H1 (cell line): ENCODE data around the gene DNAJC5G. TPM values are rescaled to one million over a fixed set of nuclear protein-coding genes. Genes with fewer than 3 reads are reported as not detected.

ENCODE experiments used
- CTCF ChIA-PET: fragments of 300-600 bp; sonication (Branson Sonifier 250); formaldehyde crosslinking; loops from one replicate; lab custom pipeline; 2021; ENCODE audit not compliant: partially characterized antibody; lab: Charles Lee
- POLR2A ChIA-PET: fragments of 300-600 bp; sonication (Branson Sonifier 250); formaldehyde crosslinking; loops from one replicate; lab custom pipeline; 2021; ENCODE audit warnings: inconsistent platforms; ENCODE audit not compliant: partially characterized antibody; lab: Charles Lee
- DNase-seq, 2 experiments: peaks; one replicate each; pipeline versions ENCODE4 v3.0.0 to v3.0.0-alpha.2; 2010 to 2022; ENCODE audit warnings: low spot score in 2 of 2, low read depth in 1 of 2, mixed read lengths in 1 of 2
- FAIRE-seq: peaks from 2 replicates; lab custom pipeline; 2011; peaks lifted over from hg19 to GRCh38; lab: Jason Lieb, UNC
- H2AFZ ChIP-seq: 2 replicates; pipeline ENCODE4 v1.8.1; 2012; ENCODE audit warnings: low read length, inconsistent platforms
- H2AK5ac ChIP-seq: 2 replicates; pipeline ENCODE4 v1.6.1; 2013; ENCODE audit warnings: low read depth, low read length
- H2BK120ac ChIP-seq: replicated peaks from 2 replicates; pipeline ENCODE3; 2013; ENCODE audit warnings: low read depth, low read length, inconsistent platforms
- H2BK12ac ChIP-seq: 2 replicates; pipeline ENCODE4 v1.6.1; 2013; ENCODE audit warnings: low read depth, low read length
- H2BK15ac ChIP-seq: 2 replicates; pipeline ENCODE4 v1.6.1; 2013; ENCODE audit warnings: low read length
- H2BK20ac ChIP-seq: 2 replicates; pipeline ENCODE4 v1.6.1; 2013; ENCODE audit warnings: low read length
- H2BK5ac ChIP-seq: 2 replicates; pipeline ENCODE4 v1.6.1; 2013; ENCODE audit warnings: low read depth, low read length
- H3K14ac ChIP-seq: 2 replicates; pipeline ENCODE4 v1.6.1; 2013; ENCODE audit warnings: inconsistent platforms; ENCODE audit not compliant: insufficient read length
- H3K18ac ChIP-seq: 2 replicates; pipeline ENCODE4 v1.6.1; 2013; ENCODE audit warnings: low read length; ENCODE audit errors: extremely low read depth
- H3K23ac ChIP-seq: 2 replicates; pipeline ENCODE4 v1.6.1; 2013; ENCODE audit warnings: inconsistent platforms; ENCODE audit not compliant: insufficient read length
- H3K23me2 ChIP-seq: 2 replicates; pipeline ENCODE4 v1.6.1; 2013; ENCODE audit warnings: low read depth, low read length
- H3K27ac ChIP-seq: 2 replicates; pipeline ENCODE4 v1.6.1; 2011; ENCODE audit warnings: low read depth, low read length, inconsistent platforms
- H3K27me3 ChIP-seq, 4 experiments: replicated peaks in 1 of 4; 1 replicate in 1 of 4; 2 replicates in 3 of 4; pipeline versions ENCODE4 v1.6.1 to v1.8.1; 2011 to 2013; ENCODE audit warnings: low read length in 3 of 4, mild to moderate bottlenecking in 3 of 4, inconsistent platforms in 2 of 4, mixed read lengths in 2 of 4, moderate library complexity in 1 of 4; ENCODE audit not compliant: control insufficient read depth in 3 of 4, insufficient read depth in 3 of 4; ENCODE audit errors: extremely low read depth in 1 of 4
- H3K36me3 ChIP-seq, 4 experiments: 2 replicates each; pipeline versions ENCODE4 v1.6.1 to v1.8.1; 2011 to 2013; ENCODE audit warnings: mild to moderate bottlenecking in 4 of 4, low read length in 3 of 4, moderate library complexity in 2 of 4, control low read depth in 1 of 4, inconsistent platforms in 1 of 4; ENCODE audit not compliant: insufficient read depth in 4 of 4, control insufficient read depth in 2 of 4
- H3K4ac ChIP-seq: replicated peaks from 2 replicates; pipeline ENCODE3; 2013; ENCODE audit warnings: low read length, low read depth, mixed read lengths, inconsistent platforms; ENCODE audit not compliant: insufficient read length
- H3K4me1 ChIP-seq, 4 experiments: replicated peaks in 1 of 4; 1 replicate in 1 of 4; 2 replicates in 3 of 4; pipeline versions ENCODE4 v1.6.1 to v1.8.1; 2011 to 2013; ENCODE audit warnings: low read length in 3 of 4, inconsistent platforms in 2 of 4, mixed read lengths in 1 of 4; ENCODE audit not compliant: insufficient read depth in 4 of 4, control insufficient read depth in 3 of 4
- H3K4me2 ChIP-seq, 2 experiments: 2 replicates each; pipeline versions ENCODE4 v1.6.1 to v1.8.1; 2011 to 2013; ENCODE audit warnings: low read depth in 2 of 2, low read length in 2 of 2, control low read depth in 1 of 2, inconsistent platforms in 1 of 2, mild to moderate bottlenecking in 1 of 2; ENCODE audit not compliant: insufficient read depth in 1 of 2
- H3K4me3 ChIP-seq, 4 experiments: fragments of 200-600, 300-600 bp in 1 of 4; sonication (generic), shearing (Covaris generic), sonication (Bioruptor Twin) in 1 of 4; 2 replicates each; pipeline versions ENCODE4 v1.5.1 to v1.8.1; 2011 to 2016; ENCODE audit warnings: low read length in 4 of 4, low read depth in 3 of 4, control low read depth in 2 of 4, inconsistent platforms in 2 of 4, mild to moderate bottlenecking in 2 of 4, mixed read lengths in 1 of 4, moderate library complexity in 1 of 4; ENCODE audit not compliant: insufficient read depth in 2 of 4; ENCODE audit errors: extremely low read depth in 1 of 4
- H3K56ac ChIP-seq: replicated peaks from 2 replicates; pipeline ENCODE3; 2013; ENCODE audit warnings: low read depth, mild to moderate bottlenecking, mixed read lengths, low read length, inconsistent platforms; ENCODE audit not compliant: insufficient read length
- H3K79me1 ChIP-seq: 2 replicates; pipeline ENCODE4 v1.6.1; 2013; ENCODE audit warnings: low read depth, low read length, control low read depth
- H3K79me2 ChIP-seq, 2 experiments: 2 replicates each; pipeline versions ENCODE4 v1.6.1 to v1.8.1; 2012 to 2013; ENCODE audit warnings: low read length in 2 of 2, mild to moderate bottlenecking in 2 of 2, inconsistent platforms in 1 of 2; ENCODE audit not compliant: insufficient read depth in 2 of 2, control insufficient read depth in 1 of 2
- H3K9ac ChIP-seq, 4 experiments: replicated peaks in 1 of 4; 1 replicate in 1 of 4; 2 replicates in 3 of 4; pipeline versions ENCODE4 v1.6.1 to v1.8.1; 2011 to 2013; ENCODE audit warnings: low read depth in 3 of 4, low read length in 3 of 4, control low read depth in 2 of 4, mild to moderate bottlenecking in 2 of 4, moderate library complexity in 2 of 4, inconsistent platforms in 1 of 4; ENCODE audit errors: extremely low read depth in 1 of 4
- H3K9me3 ChIP-seq, 2 experiments: 2 replicates each; pipeline versions ENCODE4 v1.6.1 to v1.8.1; 2012 to 2013; ENCODE audit warnings: mild to moderate bottlenecking in 2 of 2, moderate library complexity in 2 of 2, control low read depth in 1 of 2, inconsistent platforms in 1 of 2, low read depth in 1 of 2, low read length in 1 of 2, mixed read lengths in 1 of 2; ENCODE audit not compliant: insufficient read depth in 2 of 2
- H4K20me1 ChIP-seq, 2 experiments: replicated peaks in 1 of 2; 2 replicates each; pipeline versions ENCODE3 to v1.8.1; 2011 to 2013; ENCODE audit warnings: inconsistent platforms in 2 of 2, low read length in 2 of 2, mild to moderate bottlenecking in 1 of 2; ENCODE audit not compliant: insufficient read depth in 2 of 2, control insufficient read depth in 1 of 2
- H4K5ac ChIP-seq: 2 replicates; pipeline ENCODE4 v1.6.1; 2013; ENCODE audit warnings: low read length, low read depth, mixed read lengths, inconsistent platforms; ENCODE audit not compliant: insufficient read length
- H4K8ac ChIP-seq: 2 replicates; pipeline ENCODE4 v1.8.0; 2013; ENCODE audit warnings: mild to moderate bottlenecking, moderate library complexity, low read length, inconsistent platforms; ENCODE audit not compliant: insufficient read depth; ENCODE audit errors: extremely low read depth
- H4K91ac ChIP-seq: replicated peaks from 2 replicates; pipeline ENCODE3; 2013; ENCODE audit warnings: low read length, mixed read lengths, inconsistent platforms; ENCODE audit not compliant: insufficient read length
- ASH2L ChIP-seq: fragments of 200-600, 300-600 bp; sonication (generic); IDR thresholded peaks from one replicate; pipeline ENCODE4 v1.7.1; 2017; ENCODE audit warnings: low read length
- CHD1 ChIP-seq: IDR thresholded peaks from 2 replicates; pipeline ENCODE4 v1.6.1; 2012; ENCODE audit warnings: low read depth, low read length, improper control_type of control experiment
- CHD2 ChIP-seq: IDR thresholded peaks from 2 replicates; pipeline ENCODE4 v1.6.1; 2012; ENCODE audit warnings: low read length, improper control_type of control experiment
- CREB1 ChIP-seq: IDR thresholded peaks from 2 replicates; pipeline ENCODE4 v1.6.1; 2012; ENCODE audit warnings: inconsistent platforms
- EP300 ChIP-seq, 2 experiments: IDR thresholded peaks; 1 replicate in 1 of 2; 2 replicates in 1 of 2; pipeline ENCODE4 v1.6.1; 2011 to 2012; ENCODE audit warnings: low read depth in 2 of 2, low read length in 2 of 2, mild to moderate bottlenecking in 2 of 2, borderline replicate concordance in 1 of 2, inconsistent platforms in 1 of 2, moderate library complexity in 1 of 2
- JUN ChIP-seq: IDR thresholded peaks from 2 replicates; pipeline ENCODE4 v1.6.1; 2011; ENCODE audit warnings: low read depth, mild to moderate bottlenecking, improper control_type of control experiment, low read length
- KDM5A ChIP-seq: fragments of 200-600 bp; IDR thresholded peaks from 2 replicates; pipeline ENCODE4 v1.7.1; 2012; ENCODE audit warnings: mild to moderate bottlenecking, low read length, inconsistent platforms, mixed read lengths
- PHF8 ChIP-seq: fragments of 200-600 bp; sonication (generic); conservative IDR thresholded peaks from 2 replicates; pipeline ENCODE4 v1.7.1; 2012; ENCODE audit warnings: low read depth, mild to moderate bottlenecking, inconsistent platforms, low read length, moderate library complexity
- RBBP5 ChIP-seq: IDR thresholded peaks from 2 replicates; pipeline ENCODE4 v1.7.1; 2012; ENCODE audit warnings: low read depth, mild to moderate bottlenecking, inconsistent platforms, low read length, moderate library complexity, borderline replicate concordance
- SIN3A ChIP-seq, 2 experiments: IDR thresholded peaks in 1 of 2; conservative IDR thresholded peaks in 1 of 2; 2 replicates each; pipeline ENCODE4 v1.6.1; 2011 to 2012; ENCODE audit warnings: low read length in 2 of 2, improper control_type of control experiment in 1 of 2, low read depth in 1 of 2, mild to moderate bottlenecking in 1 of 2
- SP4 ChIP-seq: IDR thresholded peaks from 2 replicates; pipeline ENCODE4 v1.6.1; 2012; ENCODE audit warnings: low read length, inconsistent platforms
- TBP ChIP-seq: IDR thresholded peaks from 2 replicates; pipeline ENCODE4 v1.6.1; 2011; ENCODE audit warnings: low read depth, low read length, improper control_type of control experiment
- YY1 ChIP-seq: IDR thresholded peaks from 2 replicates; pipeline ENCODE4 v1.6.1; 2011; ENCODE audit warnings: low read depth, mild to moderate bottlenecking, low read length
- WGBS, 2 experiments: shearing (Covaris generic) in 1 of 2; methylation state at CpG; one replicate each; pipeline versions ENCODE4 v1.1.6 to v1.1.7; 2013 to 2015; ENCODE audit warnings: low lambda C conversion rate in 2 of 2, mixed read lengths in 2 of 2, inconsistent platforms in 1 of 2, low coverage in 1 of 2, missing lambda C conversion rate in 1 of 2; ENCODE audit not compliant: insufficient replicate concordance in 2 of 2, insufficient coverage in 1 of 2, insufficient read length in 1 of 2; ENCODE audit errors: extremely low coverage in 1 of 2, missing lambda C conversion rate in 1 of 2; 5-methylcytosine and 5-hydroxymethylcytosine counted together
- polyA plus RNA-seq, 7 experiments: library from polyadenylated mRNA; depleted of rRNA in 3 of 7; stranded (reverse) in 5 of 7; unstranded in 2 of 7; fragments of >200 nt in 5 of 7; fragments of 200-250 nt in 2 of 7; gene quantifications; 1 replicate in 5 of 7; 2 replicates in 1 of 7; 4 replicates in 1 of 7; pipeline versions ENCODE4 v1.2.1 to v1.2.3, GENCODE V29; 2011 to 2013; ENCODE audit warnings: missing spikeins in 2 of 7, mixed read lengths in 2 of 7
- total RNA-seq: library from RNA; stranded (reverse); fragmentation: NEBNext Ultra II Directional; extraction: Animal tissue kit (Norgen Biotek cat#: 25700); gene quantifications from 2 replicates; pipeline ENCODE4 v1.2.1, GENCODE V29; 2021
- TF ChIP-seq, protein P1 (sequence below): IDR thresholded peaks from 2 replicates; pipeline ENCODE4 v1.6.1; 2011; ENCODE audit warnings: low read depth, mild to moderate bottlenecking, low read length; ENCODE audit not compliant: insufficient read depth

DNAJC5G gene
- total and polyA plus RNA-seq, 2 of the 8 experiments (the other 6 are each of a cell fraction or from before 2014, with no cell fraction given) = 0.83 to 1.4 TPM

DNA sequence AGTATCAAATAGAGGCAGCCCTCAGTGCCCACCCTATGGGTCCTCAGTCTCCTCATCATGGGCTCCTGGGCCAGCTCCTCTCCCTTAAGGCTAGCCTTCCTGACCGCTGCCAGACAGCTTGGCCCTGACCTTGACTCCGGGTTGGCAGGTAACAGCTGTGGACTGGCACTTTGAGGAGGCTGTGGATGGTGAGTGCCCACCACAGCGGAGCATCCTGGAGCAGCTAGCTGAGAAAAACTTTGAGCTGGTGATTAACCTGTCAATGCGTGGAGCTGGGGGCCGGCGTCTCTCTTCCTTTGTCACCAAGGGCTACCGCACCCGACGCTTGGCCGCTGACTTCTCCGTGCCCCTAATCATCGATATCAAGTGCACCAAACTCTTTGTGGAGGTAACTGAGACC lies 39.1 kb upstream of the DNAJC5G start:
- TF ChIP-seq KDM5A = no peak
- no peak for TF ChIP-seq YY1
- TF ChIP-seq TBP = no peak
- no peak for TF ChIP-seq ASH2L
- no peak for TF ChIP-seq CREB1
- no peak for TF ChIP-seq SIN3A (conservative IDR thresholded peaks at IDR 0.05 in 1 of 2, IDR thresholded peaks at IDR 0.05 in 1 of 2; ENCODE audit: low read depth in 1 of 2, low read length in 2 of 2)
- TF ChIP-seq PHF8 = no peak
- TF ChIP-seq SP4 = no peak
- no peak for TF ChIP-seq CHD1
- no peak for TF ChIP-seq RBBP5
- no peak for TF ChIP-seq JUN
- no peak for TF ChIP-seq EP300 (IDR thresholded peaks at IDR 0.05; ENCODE audit: borderline replicate concordance in 1 of 2, low read depth in 2 of 2, low read length in 2 of 2)
- TF ChIP-seq, protein P1, sequence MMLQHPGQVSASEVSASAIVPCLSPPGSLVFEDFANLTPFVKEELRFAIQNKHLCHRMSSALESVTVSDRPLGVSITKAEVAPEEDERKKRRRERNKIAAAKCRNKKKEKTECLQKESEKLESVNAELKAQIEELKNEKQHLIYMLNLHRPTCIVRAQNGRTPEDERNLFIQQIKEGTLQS = no peak
- TF ChIP-seq CHD2 = no peak
- TF ChIP-seq, all 59 proteins: peak for 0
- Histone ChIP-seq H2BK12ac (no peak overlapping the region), H3K9ac (no peak overlapping the region), H2BK20ac (no peak overlapping the region), H3K4me3 (no peak overlapping the region), H3K27me3 (no peaks in the 10 kb centered on the region), H3K36me3 (peaks cover 82 to 99% (median 96%) of the 10 kb centered on the region in 4 experiments), H3K27ac (no peak overlapping the region), H3K23ac (no peak overlapping the region), H4K8ac (no peak overlapping the region), H4K20me1 (peaks cover 4 to 21% of the 10 kb centered on the region in 2 experiments), H3K4me1 (no peaks in the 10 kb centered on the region), H3K79me1 (no peaks in the 10 kb centered on the region), H2AFZ (no peak overlapping the region), H2AK5ac (no peak overlapping the region), H3K14ac (no peak overlapping the region), H2BK15ac (no peak overlapping the region), H4K91ac (no peak overlapping the region), H4K5ac (no peak overlapping the region), H3K18ac (no peak overlapping the region), H3K9me3 (no peaks in the 10 kb centered on the region), H3K23me2 (no peaks in the 10 kb centered on the region), H3K4ac (no peak overlapping the region), H2BK5ac (no peak overlapping the region), H3K56ac (no peak overlapping the region), H3K79me2 (no peaks in the 10 kb centered on the region), H3K4me2 (no peak overlapping the region), H2BK120ac (no peak overlapping the region)
- FAIRE-seq = no peak
- DNase-seq = no peak
- whole genome bisulfite sequencing, 2 experiments = 94% methylated on average over 10 of the region's 12 CpGs; no CpG with 5 or more reads in 1 of the 2 experiments
- CTCF ChIA-PET = interaction anchor here (0.8 to 6.9 kb wide), 10 partner anchors 8 to 155 kb away, joined by 3 to 55 read pairs (median 4); partner anchors contain the start of gene TRIM54
- POLR2A ChIA-PET = interaction anchor here (0.6 to 32.6 kb wide), 9 partner anchors 7 to 120 kb away, joined by 3 to 835 read pairs (median 5); partner anchors contain the start of genes CAD, GTF3C2 and TRIM54
